ENCODE data around the gene MAST4. TPM values are rescaled to one million over a fixed set of nuclear protein-coding genes. Genes with fewer than 3 reads are reported as not detected.

MAST4 gene
- total and polyA plus RNA-seq, 2 of the 4 experiments (the other 2 are of a cell fraction): 4.8 to 6.8 TPM

- in situ Hi-C loops (cut with MboI; ENCODE audit: low sequenced_read_pairs): no loop called here
- Histone ChIP-seq H3K9me1 (ENCODE audit: insufficient read depth, low read length) (no peaks in the 10 kb centered on the region), H2BK5ac (ENCODE audit: low read depth, low read length, poor library complexity, severe bottlenecking) (no peak overlapping the region), H3K14ac (replicated peaks; ENCODE audit: low read depth, low read length) (no peak overlapping the region), H2BK15ac (ENCODE audit: low read depth, low read length) (no peak overlapping the region), H3K23ac (ENCODE audit: low read depth, low read length) (no peak overlapping the region), H3K4me3 (ENCODE audit: insufficient read depth, low read depth, low read length) (no peak overlapping the region), H2BK120ac (ENCODE audit: low read depth, low read length) (no peak overlapping the region), H3K79me1 (ENCODE audit: low read depth in 1 of 2, low read length in 2 of 2) (no peaks in the 10 kb centered on the region), H4K20me1 (ENCODE audit: insufficient read depth, low read length) (no peaks in the 10 kb centered on the region), H3K4me2 (ENCODE audit: low read depth, low read length) (no peak overlapping the region), H3K4me1 (ENCODE audit: control insufficient read depth, insufficient read depth, low read length) (no peaks in the 10 kb centered on the region), H3K18ac (ENCODE audit: low read depth, low read length) (no peak overlapping the region), H4K5ac (ENCODE audit: low read depth, low read length) (no peak overlapping the region), H3K27ac (ENCODE audit: insufficient read depth, low read length) (no peak overlapping the region), H2AK5ac (ENCODE audit: low read depth, low read length) (no peak overlapping the region), H4K91ac (ENCODE audit: insufficient read depth, low read depth, low read length) (no peak overlapping the region), H3K4ac (ENCODE audit: low read depth, low read length) (no peak overlapping the region), H4K8ac (ENCODE audit: low read depth in 2 of 2, low read length in 2 of 2) (no peak overlapping the region), H3K56ac (ENCODE audit: extremely low read depth, insufficient read depth, low read length) (no peak overlapping the region), H3K27me3 (ENCODE audit: control insufficient read depth, insufficient read depth, low read length) (no peaks in the 10 kb centered on the region), H2AK9ac (replicated peaks; ENCODE audit: low read depth, low read length, poor library complexity) (no peak overlapping the region), H3K9me3 (ENCODE audit: control insufficient read depth, insufficient read depth, low read length) (no peaks in the 10 kb centered on the region), H3K9ac (ENCODE audit: low read depth, low read length) (no peak overlapping the region), H2BK20ac (ENCODE audit: low read depth, low read length) (no peak overlapping the region), H3K36me3 (ENCODE audit: control insufficient read depth, insufficient read depth, low read length) (no peaks in the 10 kb centered on the region), H2AFZ (replicated peaks; ENCODE audit: low read length, poor library complexity) (no peak overlapping the region)
- DNase-seq (no peak), ATAC-seq (ENCODE audit: low read depth) (no peak)
- CTCF ChIA-PET: no interaction called here
- no TSS peak for BruUV-seq (replicated peaks)
- dilution Hi-C loops (cut with HindIII; ENCODE audit: low sequenced_read_pairs, unreplicated experiment): no loop called here
- POLR2A ChIA-PET (ENCODE audit: unreplicated experiment): no interaction called here
- intact Hi-C loops (cut with micrococcal nuclease): no loop called here
- TF ChIP-seq RAD21 (IDR thresholded peaks at IDR 0.05; ENCODE audit: low read length) (no peak), BHLHE40 (IDR thresholded peaks at IDR 0.05; ENCODE audit: low read depth, low read length) (no peak)
- WGBS, 2 experiments (ENCODE audit: extremely low coverage in 2 of 2, insufficient read length in 1 of 2): no CpG with 5 or more reads among the region's 2 CpGs
Measured at GRCh38 chr5:66554884-66555283, 41.3 kb upstream of the MAST4 start.

Measured in IMR-90 (cell line).